Measurements from ENCODE around the gene CISH.

DNA sequence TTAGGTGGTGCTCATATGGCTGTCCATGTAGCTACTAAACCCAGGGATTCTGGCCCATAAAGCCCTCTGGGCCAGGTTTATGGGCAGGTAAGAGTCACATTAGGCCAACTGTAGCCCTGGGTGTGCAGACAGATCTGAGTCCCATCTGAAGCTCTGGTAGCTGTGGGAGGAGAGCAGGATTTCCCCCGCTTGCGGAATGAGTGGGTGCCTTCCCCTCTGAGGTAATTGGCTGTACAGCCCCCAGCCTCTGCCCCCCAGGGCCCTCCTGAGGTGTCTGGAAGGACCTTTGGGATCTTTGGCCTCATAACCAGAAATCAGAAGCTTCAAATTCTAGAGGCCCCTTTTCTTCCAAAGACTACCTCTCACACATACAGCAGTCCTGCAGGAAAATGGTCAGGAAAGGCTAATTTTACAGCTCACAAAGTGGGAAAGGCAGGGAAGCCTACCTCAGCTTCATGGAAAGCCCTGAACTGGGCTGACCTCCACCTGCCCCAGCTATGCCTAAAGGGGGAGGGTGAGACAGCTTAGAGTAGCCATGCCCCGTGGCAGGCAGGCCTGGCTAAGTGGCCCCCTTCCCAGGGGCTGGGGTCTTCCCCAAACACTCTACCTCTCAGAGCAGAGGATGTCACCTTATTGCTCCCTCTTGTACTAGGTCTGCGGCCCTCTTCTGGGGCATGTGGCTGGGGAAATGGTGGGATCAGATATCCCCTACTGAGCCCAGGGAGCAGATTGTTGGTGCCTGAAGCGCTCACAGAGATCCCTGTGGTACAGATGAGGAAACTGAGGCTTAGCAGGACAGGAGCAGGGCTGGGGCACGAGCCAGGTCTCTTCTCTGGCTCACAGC, 25.4 kb downstream of the CISH start:
- TF ChIP-seq ZC3H10 (CRISPR knock-in tag; IDR thresholded peaks at IDR 0.05) (no peak), ZFP30 (CRISPR knock-in tag; IDR thresholded peaks at IDR 0.05) (no peak), ZFP3 (CRISPR knock-in tag; IDR thresholded peaks at IDR 0.05) (no peak), ZNF565 (CRISPR knock-in tag; conservative IDR thresholded peaks at IDR 0.05; ENCODE audit: low read depth) (no peak), ARNTL (CRISPR knock-in tag; IDR thresholded peaks at IDR 0.05; ENCODE audit: borderline replicate concordance, low read depth) (no peak)
- TF ChIP-seq, protein P1, sequence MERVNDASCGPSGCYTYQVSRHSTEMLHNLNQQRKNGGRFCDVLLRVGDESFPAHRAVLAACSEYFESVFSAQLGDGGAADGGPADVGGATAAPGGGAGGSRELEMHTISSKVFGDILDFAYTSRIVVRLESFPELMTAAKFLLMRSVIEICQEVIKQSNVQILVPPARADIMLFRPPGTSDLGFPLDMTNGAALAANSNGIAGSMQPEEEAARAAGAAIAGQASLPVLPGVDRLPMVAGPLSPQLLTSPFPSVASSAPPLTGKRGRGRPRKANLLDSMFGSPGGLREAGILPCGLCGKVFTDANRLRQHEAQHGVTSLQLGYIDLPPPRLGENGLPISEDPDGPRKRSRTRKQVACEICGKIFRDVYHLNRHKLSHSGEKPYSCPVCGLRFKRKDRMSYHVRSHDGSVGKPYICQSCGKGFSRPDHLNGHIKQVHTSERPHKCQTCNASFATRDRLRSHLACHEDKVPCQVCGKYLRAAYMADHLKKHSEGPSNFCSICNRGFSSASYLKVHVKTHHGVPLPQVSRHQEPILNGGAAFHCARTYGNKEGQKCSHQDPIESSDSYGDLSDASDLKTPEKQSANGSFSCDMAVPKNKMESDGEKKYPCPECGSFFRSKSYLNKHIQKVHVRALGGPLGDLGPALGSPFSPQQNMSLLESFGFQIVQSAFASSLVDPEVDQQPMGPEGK (CRISPR knock-in tag; IDR thresholded peaks at IDR 0.05; ENCODE audit: borderline replicate concordance) = no peak
